Fibroblast of skin of left biceps (primary cell): ENCODE data around the gene PRR33.
A peak's percentile ranks its signal among the peaks of the same experiment; 100 is the strongest.

Source experiments
- DNase-seq, 2 experiments: peaks; one replicate each; pipeline ENCODE4 v3.0.0-alpha.2; 2013; ENCODE audit warnings: low read depth in 2 of 2

Gene PRR33

DNA sequence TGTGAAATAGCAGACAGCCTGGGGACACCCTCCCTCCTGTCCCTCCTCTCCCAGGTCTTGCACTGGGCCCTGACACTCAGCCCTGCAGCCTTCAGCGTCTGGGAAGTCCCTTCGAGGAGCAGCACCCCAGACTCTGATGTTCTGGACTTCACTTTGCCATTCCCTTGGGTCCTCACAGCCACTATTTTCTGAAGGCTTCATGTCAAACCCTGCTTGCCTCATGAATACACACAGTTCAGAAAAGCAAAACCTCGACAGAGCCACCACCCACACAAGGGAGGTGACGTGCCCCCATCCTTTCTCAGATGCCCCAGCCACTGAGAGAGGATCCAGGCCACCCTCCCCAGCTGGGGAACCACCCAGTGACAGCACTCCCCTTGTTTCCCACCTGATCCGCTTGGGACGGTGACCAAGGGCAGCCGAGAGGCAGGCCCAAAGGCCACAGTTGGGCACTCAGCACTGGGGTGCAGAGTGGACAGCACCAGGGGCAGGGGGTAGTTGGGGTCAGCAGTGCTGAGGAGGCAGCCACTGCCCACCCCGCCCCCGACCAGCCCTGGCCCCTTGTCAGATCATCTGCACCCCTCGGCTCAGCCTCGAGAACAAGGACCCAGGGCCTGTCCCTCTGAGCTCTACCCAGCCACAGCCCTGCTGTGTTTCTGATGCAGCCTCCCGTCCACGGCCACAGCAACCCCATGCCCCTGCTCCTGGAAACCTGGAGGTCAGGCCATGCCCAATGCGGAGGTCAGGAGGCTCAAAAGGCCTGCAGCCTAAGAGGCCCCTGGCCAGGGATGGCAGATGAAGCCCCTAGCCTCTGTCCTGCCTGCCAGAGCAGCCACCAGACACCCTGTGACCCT, 24.7 kb upstream of the PRR33 start:
- no peak for DNase-seq

DNA sequence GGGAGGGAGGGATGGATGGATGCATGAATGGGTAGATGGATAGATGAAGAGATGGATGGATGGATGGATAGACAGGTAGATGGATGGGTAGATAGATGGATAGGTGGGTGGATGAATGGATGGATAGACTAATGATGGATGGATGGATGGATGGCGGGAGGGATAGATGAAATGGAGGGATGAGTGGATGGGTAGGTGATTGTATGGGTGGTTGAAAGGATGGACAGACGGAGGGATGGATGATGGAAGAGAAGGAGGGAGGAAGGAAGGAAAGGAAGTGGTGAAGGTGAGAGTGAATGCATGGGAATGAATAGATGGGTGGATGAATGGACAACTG, 24.1 kb upstream of the PRR33 start:
- no peak for DNase-seq

DNA sequence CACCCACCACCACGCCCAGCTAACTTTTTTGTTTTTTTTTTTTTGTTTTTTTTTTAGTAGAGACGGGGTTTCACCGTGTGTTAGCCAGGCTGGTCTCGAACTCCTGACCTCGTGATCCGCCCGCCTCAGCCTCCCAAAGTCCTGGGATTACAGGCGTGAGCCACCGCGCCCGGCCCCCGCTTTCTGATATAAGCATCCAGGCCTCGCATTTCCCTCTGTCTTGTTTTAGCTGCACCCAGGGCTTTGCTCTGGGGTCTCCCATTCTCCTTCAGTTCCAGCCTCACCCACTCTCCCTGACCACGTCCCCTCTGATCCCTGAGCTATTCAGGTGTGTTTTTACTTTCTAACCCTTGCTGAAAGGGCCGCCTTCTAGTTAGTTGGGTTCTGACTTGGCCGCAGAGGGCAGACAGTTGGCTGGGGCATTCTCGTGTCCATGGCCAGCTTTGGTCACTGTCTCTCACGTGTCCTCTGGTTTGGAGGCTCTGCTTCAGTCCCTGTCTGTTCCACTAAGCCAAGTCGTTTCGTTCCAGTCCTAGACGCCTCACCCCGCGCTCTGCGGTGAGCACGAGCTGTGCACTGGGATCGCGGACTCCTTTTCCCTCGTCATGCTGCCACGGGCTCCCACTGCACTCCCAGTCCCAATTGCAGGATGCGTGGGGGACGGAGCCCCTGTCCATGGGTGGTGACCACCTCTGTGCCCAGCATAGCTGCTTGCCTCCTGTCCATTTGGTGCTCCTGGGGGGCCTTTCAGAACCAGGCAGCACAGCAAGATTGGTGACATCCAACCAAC, 21.8 kb upstream of the PRR33 start:
- no peak for DNase-seq

DNA sequence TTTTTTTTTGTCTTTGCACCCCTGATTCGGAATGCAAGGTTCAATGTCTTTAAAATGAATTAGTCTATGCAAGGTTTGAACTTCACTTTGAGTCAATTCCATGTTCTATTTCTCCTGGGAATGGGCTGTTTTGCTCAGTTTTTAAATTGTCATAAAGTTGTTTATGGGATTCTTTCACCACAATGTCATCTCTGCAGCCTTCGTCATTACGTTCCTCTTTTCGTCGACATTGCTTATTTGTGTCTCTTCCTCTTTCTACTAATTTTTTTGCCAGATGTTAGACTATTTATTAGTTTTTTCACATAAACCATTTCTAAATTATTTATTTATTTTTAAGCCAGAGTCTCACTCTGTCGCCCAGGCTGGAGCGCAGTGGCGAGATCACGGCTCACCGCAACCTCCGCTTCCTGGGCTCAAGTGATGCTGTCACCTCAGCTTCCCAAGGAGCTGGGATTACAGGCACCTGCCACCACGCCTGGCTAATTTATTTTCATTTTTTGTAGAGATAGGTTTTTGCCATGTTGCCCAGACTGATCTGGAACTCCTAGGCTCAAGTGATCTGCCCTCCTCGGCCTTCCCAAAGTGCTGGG, 20.7 kb upstream of the PRR33 start:
- DNase-seq: no peak

DNA sequence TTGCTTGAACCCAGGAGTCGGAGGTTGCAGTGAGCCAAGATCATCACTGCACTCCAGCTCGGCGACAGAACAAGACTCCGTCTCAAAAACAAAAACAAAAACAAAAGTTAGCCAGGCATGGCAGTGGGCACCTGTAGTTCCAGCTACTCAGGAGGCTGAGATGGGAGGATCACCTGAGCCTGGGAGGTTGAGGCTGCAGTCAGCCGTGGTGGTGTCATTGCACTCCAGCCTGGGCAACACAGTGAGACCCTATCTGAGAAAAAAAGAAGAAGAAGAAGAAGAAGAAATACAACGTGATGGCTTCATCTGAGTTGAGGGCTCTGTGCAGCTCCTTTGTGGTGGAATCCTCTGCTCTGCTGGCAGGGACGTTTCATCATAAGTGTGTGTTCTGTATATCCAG, 17.8 kb upstream of the PRR33 start:
- DNase-seq: no peak

DNA sequence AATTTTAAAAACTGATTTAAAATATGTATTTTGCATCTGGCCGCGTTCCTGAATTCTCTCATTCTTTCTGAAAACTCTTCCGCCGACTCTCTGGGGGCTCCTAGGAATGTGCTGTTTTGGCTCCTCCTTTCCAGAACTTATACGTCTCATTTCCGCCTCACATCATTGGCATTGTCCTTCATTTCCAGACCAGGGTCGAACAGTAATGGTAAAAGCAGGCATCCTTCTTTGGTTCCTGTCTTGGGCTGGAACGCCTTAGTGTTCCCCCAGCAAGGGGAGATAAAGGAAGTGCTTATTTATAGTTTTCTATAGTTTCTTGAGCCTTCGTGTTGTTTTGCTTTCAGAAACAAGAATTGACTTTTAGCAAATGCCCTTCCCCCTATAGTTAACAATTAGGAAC, 16.9 kb upstream of the PRR33 start:
- peak; percentile 41 to 44 for DNase-seq

DNA sequence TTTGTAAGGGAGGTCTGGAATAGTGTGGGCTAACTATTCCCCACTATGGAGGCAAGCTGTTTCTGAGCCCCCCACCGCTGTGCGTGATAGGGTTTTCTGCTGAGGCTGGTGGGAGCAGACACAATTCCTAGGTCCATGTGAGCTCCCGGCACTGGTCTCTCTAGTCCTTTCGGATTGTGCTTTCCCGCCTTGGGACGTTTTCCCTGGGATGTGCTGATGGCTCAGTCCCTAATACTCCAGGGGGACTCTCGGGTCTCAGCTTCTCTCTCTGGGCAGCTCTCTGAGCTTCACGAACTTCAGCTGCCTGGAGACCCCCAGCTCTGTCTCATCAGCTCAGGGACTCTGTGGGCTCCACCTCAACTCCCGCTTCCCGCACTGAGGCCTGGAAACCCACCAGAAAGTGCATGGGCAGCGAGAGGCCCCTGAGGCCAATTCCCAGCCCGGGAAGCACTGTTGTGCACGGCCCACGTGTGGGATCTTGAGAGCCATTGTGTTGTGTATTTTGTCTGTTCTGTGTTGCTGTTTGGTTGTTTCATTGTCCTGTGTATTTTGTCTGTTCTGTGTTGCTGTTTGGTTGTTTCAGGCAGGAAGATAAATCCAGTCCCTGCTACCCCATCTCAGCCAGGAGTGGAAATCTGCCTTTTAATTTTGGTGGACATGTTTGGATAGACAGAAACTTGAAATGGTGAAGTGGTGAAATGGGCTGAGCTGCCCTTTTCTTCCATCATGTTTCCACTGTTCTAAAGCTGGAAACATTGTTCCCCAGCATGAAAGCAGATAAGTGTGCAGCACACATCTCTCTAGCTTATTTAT, 15.1 kb upstream of the PRR33 start:
- DNase-seq: no peak

DNA sequence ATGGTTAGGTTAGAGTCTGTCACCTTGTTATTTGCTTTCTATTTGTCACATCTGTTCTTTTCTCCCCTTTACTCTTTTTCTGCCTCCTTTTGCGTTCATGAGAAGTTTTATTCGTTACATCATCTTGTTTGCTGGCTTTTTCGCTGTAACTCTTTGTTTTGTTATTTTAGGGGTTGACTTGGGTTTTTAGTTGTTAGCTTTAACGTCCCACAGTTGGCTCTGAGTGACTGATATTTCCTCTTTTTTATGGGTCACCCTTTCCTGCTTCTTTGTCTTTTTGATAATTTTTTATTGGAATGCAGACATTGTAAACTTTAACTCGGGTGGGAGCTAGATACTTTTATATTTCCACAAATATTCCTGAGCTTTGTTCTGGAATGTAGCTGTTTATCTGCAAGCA, 14.5 kb upstream of the PRR33 start:
- no peak for DNase-seq

DNA sequence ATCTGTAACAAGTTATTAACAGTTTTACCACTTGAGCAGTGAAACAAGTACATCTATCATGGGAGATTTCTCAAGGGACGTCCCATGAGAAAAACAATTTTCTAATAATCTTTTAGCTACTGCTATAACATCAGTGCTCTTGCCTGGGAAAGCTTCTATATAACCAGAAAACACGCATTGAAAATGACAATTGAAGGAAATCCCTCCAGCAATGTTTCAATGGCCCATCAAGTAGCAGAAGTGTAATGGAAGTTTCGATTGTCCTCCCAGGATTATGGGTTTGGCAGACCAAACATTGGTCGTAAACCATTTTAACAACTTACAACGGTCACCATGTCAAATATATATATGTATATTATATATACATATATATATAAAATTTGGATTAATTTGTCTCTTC, 8.0 kb upstream of the PRR33 start:
- no peak for DNase-seq

DNA sequence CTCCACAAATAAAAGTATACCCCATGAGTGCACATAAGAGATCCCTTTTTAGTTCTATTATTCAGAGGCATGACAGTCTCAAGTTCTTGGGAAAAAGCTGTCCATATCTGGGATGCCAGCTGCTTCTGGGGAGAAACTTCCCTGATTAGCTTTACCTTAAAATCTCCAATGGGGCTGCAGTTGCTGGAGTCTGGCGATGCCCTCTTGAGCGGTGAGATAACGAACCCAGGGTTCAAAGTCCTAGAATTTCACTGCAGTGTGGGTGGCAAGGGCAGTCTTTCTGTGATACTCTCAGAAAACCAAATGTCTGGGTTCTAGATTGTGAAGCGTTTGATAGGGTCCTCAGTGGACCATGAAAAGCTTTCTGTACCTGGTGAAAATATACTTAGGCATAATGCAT, 7.4 kb upstream of the PRR33 start:
- no peak for DNase-seq

DNA sequence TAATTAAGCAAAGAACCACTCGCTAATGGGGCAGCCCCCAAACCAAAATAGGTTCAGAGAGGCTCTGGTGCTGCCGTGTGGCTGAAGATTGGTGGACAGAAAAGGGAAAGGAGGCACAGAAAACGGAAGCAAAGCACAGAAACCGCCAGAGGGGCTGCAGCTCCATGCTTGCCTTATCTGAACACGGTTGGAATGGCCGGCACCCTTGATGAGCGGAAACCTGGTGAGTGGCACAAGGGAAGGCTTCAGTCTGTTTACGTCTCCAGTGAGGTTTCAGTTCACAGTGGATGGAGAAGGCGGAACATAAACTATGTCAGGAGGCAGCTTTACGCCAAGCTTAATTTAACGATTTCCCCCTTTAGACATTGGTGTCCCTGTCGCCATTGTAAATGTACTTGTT, 5.2 kb upstream of the PRR33 start:
- no peak for DNase-seq

DNA sequence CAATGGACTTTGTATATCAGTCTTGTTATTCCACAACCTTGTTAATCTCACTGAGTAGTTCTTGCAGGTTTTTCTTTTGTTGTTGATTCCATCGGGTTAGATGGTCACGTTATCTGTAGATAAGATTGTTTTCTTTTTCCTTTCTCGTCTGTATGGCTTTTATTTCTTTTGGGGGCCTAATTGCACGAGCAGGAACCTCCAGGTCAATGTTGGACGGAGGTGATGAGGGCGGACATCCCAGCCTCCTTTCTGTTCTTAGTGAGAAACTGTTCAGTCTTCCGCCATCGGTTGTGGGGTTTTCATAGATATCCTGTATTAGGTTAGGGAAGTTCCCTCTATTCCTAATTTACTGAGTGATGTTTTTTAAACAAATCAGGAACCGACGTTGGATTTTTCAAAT, 4.8 kb upstream of the PRR33 start:
- DNase-seq: no peak

DNA sequence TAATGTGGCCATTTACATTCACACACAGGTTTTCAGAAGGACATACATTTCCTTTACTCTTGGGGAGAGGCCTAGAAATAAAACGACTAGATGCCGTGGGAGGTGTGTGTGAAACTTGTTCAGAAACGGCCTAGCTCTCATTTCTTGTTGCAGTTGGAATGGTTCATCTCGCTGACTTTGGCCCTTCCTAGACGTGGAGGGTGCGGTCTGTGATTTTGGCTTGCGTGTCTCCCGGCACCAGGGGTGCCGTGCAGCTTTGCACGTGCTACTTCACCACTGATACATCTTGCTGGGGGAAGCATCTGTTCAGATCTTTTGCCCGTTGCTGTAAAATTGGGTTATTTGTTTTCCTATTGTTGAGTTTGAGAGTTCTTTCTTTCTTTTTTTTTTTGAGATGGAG, 3.1 kb upstream of the PRR33 start:
- DNase-seq: no peak

DNA sequence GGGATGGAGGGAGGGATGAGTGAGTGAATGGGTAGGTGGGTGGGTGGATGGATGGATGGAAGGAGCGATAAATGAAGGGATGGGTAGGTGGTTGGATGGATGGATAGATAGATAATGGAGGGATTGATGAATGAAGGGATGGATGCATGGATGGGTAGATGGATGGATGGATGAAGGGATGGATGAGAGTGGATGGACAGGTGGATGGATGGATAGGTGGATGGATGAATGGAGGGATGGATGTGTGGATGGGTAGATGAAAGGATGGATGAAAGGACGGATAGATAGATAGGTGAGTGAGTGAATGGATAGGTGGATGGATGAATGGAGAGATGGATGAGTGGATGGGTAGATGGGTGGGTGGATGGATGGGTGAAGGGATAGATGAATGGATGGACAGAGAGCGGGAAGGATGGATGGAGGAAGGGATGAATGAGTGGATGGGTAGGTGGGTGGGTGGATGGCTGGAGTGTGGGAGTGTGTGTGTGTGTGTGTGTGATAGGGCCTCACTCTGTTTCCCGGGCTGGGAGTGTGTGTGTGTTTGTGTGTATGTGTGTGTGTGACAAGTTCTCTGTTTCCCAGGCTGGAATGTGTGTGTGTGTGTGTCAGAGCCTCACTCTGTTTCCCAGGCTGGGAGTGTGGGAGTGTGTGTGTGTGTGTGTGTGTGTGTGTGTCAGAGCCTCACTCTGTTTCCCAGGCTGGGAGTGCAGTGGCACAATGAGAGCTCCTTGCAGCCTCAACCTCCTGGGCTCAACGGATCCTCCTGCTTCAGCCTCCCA, 2.1 kb upstream of the PRR33 start:
- no peak for DNase-seq

DNA sequence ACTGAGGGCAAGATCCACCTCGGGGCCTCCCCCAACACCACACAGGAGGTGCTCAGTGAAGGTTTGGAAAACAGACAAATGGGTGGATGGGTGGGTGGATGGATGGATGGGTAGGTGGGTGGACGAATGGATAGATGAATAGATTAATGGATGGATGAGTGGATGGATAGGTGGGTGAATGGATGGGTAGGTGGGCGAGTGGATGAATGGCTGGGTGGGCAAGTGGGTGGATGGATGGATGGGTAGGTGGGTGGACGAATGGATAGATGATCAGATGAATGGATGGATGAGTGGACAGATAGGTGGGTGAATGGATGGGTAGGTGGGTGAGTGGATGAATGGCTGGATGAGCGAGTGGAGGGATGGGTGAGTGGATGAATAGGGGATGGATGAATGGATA, 863 bp upstream of the PRR33 start:
- DNase-seq: no peak

DNA sequence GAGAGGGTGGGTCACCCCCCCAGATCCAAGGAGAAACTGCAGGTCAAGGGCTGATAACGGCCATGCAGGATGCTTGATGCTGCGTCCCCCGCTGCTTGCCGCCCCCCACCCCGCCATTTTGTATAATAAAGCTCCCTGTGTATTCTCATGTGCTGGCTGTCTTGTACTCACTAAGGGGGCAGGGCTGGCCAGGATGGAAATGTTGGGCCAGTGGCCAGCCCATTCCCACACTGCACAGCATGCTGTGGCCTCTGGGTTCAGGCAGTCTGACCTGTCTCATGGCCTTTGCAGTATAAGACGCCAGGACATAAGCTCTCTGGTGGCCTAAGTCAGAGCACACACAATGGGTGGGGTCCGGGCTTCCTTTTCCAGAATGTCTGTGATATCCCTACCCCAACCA, 421 bp upstream of the PRR33 start:
- no peak for DNase-seq

DNA sequence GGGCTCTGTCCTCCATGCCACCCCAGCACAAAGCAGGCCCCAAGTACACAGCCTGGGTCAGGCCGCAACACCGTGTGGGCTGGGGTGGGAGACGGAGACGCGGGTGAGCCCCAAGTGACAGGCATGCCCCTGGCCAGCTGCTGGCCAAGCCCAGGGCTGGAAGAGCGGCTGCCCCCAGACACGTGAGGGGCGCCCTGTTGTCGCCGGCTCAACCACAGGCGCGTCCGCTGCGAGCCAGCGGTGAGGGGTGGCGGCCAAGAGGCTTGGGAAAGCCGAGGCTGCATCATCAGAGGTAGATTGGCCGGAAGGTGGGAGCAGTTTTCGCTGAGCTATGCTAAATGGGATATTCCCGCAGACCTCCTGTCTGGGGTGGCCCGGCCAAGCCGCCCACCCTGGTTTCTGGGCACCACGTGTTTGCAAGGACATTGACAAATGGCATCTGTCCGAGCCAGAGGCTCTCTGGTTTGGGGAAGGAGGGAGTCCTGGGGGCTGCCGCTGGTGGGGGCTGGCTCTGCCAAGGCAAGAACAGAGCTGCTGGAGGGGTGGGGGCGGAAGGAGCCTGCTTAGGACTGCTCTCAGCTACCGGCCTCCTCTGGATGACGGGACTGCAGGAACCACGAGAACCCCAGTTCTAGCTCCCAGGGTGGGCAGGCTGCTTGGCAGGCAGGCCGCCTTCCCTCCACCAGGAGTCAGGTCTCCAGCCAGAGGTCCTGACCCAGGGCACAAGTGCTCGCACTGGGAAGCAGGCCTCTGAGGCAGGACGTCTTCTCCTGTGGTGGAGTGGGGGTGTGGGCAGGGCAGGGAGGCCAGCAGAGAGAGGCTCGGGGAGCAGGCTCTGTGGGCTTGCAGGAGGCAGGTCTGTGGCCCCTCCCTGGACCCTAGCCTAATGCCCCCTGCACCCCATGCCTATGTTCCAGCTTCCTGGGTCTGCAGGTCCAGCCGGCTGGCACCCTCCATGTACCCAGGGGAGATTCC, 552 bp downstream of the PRR33 start:
- no peak for DNase-seq

DNA sequence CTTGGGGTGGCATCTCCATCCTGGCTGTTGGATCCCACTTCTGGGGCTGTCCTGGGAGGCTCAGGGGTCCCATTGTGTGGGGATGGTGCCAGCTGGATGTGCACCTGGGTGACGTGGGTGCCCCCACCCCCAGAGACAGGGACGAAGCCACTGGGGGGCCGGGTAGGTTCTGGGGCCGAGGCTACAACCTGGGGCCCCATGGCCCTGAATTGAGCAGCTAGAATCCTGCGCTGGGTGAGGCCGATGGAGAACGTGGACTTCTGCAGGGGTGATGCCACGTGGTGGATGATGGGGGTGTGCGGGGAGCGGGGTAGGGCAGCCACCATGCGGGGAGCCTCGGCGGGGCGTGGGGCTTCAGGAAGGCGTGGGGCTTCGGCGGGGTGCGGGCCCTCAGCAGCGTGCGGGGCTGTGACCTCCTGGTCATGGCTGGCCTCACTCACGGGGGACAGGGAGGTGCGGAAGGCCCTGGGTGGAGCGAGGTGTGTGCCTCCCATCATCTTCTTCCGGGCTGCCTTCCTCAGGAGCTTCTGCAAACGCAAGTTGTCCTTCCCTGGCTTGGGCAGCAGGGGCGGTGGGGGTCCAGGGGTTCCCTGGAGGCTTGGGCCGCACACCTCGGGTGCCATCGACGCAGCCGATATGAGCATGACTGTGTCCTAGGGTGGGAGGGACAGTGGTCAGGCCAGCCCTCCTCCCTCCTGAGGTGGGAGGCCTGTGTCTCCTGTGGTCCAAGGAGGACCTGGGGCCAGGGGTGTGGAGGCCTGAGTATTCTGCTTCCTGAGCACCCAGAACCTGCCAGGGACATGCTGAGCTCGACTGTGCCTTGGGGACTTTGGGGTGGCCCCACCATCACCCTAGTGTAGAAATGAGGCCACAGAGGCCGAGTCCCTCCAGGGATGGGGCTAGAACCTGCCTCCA, 1.5 kb downstream of the PRR33 start:
- DNase-seq: no peak
